T follicular helper cell (primary cell): ENCODE measurements around the gene GOLGA6B.
A peak's percentile ranks its signal among the peaks of the same experiment; 100 is the strongest.
"Not testable (repeated sequence)": the region's sequence is repeated elsewhere in the genome, so short reads cannot be mapped to it uniquely, and the experiment has no call there.

Source experiments
- DNase-seq: peaks from one replicate; pipeline ENCODE4 v3.0.0-alpha.2; 2020; ENCODE audit warnings: low read depth

GOLGA6B gene

DNA sequence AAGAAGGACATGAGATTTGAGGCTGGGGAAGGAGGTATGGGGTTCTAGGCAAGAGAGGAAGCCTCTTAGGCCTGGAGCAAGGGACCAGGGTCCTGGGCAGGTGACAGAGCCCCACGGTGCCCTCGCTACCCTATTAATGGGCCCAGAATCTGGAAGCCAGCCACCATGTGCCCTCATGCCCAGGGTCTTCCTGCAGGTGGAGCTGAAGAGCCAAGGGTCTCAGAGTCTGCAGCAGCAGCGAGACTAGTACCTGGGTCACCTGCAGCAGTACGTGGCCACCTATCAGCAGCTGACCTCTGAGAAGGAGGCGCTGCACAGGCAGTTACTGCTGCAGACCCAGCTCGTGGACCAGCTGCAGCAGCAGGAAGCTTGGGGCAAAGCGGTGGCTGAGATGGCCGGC is 9.4 kb downstream of the GOLGA6B start:
- DNase-seq, result not testable (repeated sequence)

DNA sequence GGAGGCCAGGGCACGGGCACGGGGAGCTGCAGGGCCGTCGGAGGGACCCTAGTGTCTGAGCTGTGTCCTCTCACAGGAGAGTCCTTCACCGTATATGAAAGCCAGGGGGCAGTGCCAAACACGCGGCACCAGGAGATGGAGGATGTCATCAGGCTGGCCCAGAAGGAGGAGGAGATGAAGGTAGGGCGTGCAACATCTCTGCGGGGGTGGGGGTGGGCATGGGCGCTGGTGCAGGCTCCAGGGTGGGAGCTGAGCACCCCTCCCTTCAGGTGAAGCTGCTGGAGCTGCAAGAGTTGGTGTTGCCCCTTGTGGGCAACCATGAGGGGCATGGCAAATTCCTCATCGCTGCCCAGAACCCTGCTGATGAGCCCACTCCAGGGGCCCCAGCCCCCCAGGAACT is 11.2 kb downstream of the GOLGA6B start:
- DNase-seq, result not testable (repeated sequence)

DNA sequence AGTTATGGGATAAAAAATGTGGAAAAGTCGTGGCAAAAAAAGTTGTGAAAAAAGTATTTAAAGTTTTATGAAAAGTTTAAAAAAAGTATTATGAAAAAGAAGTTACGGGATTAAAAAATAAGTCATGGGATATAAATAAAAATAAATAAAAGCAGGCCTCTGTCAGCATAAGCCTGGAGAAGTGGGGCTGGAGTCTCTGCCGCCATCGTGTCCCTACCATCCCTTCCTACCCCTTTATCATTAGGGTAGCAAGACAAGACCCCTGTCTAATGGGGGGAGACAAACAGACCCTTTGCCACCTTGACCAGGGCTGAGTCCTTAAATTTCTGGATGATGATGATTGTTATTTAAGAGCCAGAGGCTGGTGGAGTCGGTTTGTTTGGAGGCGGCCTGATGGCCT is 15.3 kb downstream of the GOLGA6B start:
- DNase-seq, result not testable (repeated sequence)

DNA sequence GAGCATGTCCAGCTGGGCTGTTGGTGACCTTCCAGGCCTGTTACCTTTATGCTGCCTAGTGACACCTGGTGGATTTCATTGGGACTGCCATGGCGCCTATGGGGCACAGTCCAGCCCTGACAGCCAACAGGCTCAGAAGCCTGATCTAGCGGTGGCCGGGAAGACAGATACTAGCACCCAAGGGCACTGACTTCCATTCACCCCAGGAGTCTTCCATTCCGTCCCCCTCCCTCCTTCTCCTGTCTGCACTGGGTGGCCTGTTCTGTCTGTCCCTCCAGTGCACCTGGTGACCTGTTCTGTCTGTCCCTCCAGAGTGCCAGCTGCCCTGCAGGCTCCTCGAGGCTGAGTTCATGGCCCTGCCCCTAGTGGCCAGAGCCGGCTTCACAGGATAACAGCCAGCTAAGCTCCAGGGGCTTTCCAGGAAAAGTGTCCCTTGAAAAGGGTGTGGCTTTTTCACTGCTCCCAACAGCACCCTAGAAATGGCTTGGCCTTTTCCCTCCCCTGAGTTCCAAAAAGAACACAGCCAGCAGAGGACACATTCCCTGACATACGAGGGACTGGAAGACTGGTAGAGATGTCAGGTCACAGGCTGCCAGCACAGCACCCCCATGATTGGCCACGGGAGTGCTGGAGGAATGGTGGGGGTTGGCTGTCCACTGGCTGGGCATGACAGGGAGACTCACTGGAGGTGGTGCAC is 16.3 kb downstream of the GOLGA6B start:
- DNase-seq, result peak; percentile 58

DNA sequence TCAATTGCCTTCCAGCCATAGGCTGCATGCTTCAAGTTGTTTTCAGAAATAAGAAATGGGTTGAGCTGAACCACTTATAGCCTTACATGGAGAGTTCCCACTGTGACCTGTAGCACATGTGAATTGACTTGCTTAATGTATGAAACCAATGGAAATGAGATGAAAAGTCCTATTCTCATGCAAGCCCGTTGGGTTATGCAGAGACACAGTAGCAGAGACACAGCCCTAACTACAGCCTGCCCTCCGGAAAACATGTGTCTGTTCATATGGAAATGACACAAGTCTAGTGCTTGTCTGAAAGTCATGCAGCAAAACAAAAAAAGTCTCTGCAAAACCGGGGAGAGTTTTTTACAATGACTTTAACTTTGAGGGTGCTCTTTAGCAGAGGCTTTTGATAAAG is 17.0 kb downstream of the GOLGA6B start:
- DNase-seq, result no peak

DNA sequence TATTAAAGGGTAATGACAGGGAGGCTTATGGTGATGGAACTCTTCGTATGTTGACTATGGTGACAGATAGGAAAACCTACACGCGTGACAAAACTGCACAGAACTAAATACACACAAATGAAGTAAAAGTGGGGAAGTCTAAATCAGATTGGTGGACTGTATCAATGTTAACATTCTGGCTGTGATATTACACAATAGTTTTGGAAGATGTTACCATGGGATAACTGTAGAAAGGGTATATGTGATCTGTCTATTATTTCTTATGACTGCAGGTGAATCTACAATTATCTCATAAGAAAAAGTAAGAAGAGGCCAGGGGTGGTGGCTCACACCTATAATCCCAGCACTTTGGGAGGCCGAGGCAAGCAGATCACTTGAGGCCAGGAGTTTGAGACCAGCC is 22.3 kb downstream of the GOLGA6B start:
- no peak for DNase-seq

DNA sequence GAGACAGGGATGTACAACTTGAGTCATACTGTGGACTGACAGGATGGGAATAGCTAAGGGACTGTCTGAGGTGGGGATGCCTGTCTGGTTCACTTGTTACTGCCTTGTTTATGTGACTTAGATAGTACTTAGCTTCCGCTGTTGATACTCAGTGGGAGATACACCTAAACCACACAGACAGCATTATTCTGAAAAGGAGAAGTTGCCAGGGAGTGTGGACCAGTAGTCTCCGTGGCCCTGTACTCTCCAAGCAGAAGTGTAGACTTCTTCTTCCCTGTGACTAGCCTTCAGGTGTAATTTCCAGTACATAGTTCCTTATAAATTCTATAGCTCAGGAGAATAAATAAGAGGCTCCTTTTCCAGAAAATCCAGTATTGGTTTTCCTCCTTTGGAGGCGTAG is 26.4 kb downstream of the GOLGA6B start:
- no peak for DNase-seq

DNA sequence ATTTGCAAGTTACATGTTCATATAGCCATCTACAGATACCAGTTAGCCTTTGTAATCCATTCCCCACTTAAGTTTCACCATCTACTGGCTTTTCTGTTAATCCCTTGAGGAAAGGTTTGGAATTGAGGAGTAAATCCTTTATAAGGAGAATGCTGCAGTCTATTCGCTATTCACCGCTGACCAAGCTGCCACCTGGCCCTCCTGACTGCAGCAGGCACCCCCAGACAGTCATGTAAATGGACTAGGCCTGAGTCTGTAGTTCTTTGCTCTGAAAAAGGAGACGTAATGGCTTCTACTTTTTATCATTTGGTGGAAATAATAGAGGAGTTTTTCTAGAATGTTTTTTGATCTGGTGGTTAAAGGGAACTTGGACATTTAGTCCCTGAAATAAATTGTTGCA is 28.3 kb downstream of the GOLGA6B start:
- DNase-seq, result no peak

DNA sequence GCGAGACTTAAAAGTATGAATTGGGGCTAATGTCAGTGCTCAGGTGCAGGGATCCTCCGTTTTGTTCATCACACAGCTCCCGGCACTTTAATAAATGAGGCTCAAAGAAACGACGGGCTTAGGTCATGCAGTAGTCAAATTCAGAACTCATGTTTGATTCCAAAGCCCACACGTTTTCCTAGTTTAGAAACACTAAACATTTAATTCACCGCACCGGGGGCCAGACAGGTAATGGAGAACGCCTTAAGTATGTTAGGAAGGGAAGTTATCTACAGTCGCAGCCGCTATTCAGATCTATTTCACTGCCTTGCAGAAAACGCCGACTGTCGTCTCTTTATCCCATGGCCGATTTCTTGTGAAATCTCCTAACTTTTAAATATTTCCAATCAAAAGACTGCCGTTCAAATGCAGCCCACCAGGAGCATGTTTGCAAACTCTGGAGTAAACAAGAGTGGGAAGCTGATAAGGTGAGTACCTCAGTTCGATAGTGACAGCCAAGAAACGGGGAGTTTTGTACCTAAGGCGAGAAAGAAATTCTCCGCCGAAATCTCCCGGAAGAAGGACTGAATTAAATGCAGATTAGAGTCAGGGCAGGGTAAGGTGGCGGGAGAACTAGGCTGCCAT is 30.9 kb downstream of the GOLGA6B start:
- no peak for DNase-seq

DNA sequence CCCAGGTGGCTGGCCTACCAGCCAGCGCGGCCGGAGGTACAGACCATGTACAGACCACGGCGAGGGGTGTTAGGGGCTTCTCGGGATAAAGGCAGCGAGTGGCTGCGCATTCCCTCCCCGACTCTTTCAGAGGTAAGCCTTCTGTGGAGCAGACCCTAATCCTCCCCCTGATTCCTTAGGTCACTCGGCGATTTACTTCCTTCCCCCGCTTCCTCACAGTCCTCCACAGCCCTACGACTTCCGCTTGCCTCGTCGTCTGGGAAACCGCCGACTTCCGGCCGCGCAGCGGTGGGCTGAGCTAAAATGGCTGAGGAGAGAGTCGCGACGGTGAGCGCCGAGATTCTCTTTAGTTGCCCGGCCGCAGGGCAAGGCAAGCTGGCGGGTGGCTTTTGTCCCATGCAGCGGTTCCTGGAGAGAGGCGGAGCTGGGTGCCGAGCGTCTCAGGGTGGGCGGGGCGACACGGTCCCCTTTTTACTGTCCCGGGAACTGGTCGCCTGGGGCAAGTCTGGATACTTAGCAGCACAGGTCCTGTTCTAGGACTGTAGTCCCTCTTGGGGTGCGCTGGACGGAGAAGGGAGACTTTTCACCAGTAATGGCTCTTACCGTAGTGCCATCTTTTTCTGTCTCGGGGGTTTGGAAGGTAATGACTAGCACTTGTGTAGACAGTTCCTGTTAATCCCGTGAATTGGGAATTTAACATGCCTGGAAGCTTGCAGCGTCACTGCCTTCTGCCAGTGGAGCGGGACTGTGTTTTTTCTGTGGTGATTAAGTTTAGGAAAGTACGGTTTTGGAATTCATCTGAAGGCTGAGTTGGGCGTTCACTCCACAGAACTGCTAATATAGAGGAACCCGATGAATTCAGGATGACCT is 31.7 kb downstream of the GOLGA6B start, which contains the start of the genes BBS4 and HIGD2B:
BBS4 (plus strand) TSS at position 283 of the 870 bp plus-strand sequence; CDS start at position 304, 21 bp downstream.
HIGD2B (minus strand) TSS at position 258 of the 870 bp plus-strand sequence. CDS start 9,808 bp downstream, outside the sequence.
- DNase-seq, result peak; percentile 68

DNA sequence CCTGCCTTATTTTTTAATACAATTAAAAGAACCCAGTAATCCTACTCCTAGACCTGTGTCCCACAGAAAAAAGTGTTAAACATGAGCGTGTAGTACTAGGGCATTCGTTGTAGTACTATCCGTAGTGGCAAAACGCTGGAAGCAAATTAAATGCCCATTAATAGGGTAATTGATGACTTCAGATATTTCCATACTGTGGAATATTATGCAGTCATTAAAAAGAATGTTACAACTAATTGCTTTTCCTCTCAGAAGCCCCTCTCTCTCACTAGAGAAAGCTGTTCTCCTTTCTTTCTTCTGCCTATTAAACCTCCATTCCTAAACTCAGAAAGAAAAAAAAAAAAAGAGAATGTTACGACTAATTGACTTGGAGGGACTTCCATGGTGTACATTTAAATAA is 34.2 kb downstream of the GOLGA6B start:
- no peak for DNase-seq

DNA sequence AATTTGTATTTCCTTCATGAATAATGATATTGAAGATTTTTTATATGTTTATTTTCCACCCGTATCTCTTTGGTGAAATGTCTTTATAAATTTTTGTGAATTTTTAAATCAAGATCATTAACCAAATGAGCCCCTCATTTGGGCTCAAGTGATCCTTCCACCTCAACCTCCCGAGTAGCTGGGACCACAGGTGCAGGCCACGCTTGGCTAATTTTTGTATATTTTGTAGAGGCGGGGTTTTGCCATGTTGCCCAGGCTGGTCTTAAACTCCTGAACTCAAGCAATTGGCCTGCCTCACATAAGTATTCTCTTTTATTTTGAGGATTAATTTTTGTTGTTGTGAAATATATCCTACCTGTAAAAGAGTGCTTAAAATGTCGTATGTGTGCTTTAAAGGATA is 36.4 kb downstream of the GOLGA6B start:
- DNase-seq, result no peak

DNA sequence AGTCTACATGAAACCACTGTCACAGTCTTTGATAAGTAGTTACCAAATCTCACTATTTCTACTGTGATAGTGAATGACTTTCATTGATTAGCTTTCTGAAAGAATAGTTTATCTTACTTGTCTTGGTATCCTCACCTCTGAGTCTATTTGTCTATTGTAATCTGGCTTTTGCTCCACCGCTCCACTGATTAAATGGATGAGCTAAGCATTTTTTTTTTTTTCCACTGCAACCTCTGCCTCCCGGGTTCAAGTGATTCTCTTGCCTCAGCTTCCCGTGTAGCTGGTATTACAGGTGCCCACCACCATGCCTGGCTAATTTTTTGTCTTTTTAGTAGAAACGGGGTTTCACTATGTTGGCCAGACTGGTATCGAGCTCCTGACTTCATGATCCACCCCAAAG is 44.4 kb downstream of the GOLGA6B start:
- DNase-seq, result no peak

DNA sequence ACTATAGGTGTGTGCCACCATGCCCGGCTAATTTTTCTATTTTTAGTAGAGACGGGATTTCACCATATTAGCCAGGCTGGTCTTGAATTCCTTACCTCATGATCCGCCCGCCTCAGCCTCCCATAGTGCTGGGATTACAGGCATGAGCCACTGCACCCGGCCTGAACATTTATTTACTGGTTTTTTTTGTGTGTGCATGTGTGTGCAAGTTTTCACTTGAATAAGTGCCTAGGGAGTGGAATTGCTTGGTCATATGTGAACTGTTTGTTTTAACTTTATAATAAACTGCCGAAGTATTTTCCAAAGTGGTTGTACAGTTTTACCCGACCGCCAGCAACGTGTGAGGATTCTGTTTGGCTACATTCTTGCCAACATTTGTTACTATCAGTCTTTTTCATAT is 45.6 kb downstream of the GOLGA6B start:
- no peak for DNase-seq

DNA sequence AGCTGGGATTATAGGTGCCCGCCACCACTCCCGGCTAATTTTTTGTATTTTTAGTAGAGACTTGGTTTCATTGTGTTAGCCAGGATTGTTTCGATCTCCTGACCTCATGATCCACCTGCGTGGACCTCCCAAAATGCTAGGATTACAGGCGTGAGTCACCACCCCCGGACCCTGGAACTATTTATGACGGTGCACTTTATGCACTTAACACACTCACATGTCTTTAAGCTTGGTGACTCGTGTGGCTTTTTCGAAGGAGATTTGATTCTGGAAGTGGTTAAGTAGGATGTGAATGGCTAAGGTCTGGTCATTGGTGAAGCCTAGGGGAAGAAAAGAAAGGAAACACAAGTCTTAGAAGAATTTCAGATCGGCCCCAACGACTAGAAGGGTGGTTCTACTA is 51.8 kb downstream of the GOLGA6B start:
- DNase-seq, result no peak

DNA sequence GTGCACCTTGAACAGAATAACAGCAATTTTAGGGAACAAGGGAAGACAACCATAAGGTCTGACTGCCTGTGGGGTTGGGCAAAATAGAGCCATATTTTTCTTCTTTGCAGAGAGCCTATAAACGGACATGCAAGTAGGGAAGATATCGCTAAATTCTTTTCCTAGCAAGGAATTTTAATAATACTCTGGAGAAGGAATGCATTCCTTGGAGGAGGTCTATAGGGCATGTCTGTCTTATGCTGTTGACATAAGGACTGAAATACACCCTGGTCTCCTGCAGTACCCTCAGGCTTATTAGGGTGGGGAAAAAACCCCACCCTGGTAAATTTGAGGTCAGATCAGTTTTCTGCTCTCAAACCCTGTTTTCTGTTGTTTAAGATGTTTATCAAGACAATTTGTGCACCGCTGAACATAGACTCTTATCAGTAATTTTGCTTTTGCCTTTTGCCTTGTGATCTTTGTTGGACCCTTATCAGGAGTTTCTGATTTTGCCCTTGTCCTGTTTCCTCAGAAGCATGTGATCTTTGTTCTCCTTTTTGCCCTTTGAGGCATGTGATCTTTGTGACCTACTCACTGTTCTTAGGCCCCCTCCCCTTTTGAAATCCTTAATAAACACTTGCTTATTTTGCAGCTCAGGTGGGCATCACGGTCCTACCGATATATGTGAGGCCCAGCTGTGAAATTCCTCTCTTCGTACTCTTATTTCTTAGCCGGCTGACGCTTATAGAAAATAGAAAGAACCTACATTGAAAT is 54.2 kb downstream of the GOLGA6B start:
- DNase-seq, result not testable (repeated sequence)
